ENCODE data around the gene ACAN.

Gene ACAN

GRCh38 chr15:88802250-88802990 lies 816 bp upstream of the ACAN start:
- FAIRE-seq, result no peak

- no peak for FAIRE-seq
These were observed 320 bp upstream of the ACAN start for GRCh38 chr15:88802991-88803240.

GRCh38 chr15:88803920-88804247 lies 648 bp downstream of the ACAN start:
- FAIRE-seq, result no peak

- FAIRE-seq, result no peak
These were observed 1.0 kb downstream of the ACAN start for GRCh38 chr15:88804257-88804656.

GRCh38 chr15:88805031-88805780 lies 2.0 kb downstream of the ACAN start:
- FAIRE-seq, result no peak

GRCh38 chr15:88810446-88810845 lies 7.2 kb downstream of the ACAN start:
- FAIRE-seq, result no peak

GRCh38 chr15:88812133-88812532 lies 8.9 kb downstream of the ACAN start:
- FAIRE-seq, result no peak

- no peak for FAIRE-seq
These were observed 10.7 kb downstream of the ACAN start for GRCh38 chr15:88813960-88814359.

- no peak for FAIRE-seq
These were observed 11.2 kb downstream of the ACAN start for GRCh38 chr15:88814393-88814792.

GRCh38 chr15:88818920-88819319 lies 15.7 kb downstream of the ACAN start:
- no peak for FAIRE-seq

GRCh38 chr15:88821993-88822392 lies 18.8 kb downstream of the ACAN start:
- FAIRE-seq, result no peak

GRCh38 chr15:88828791-88829190 lies 25.6 kb downstream of the ACAN start:
- FAIRE-seq, result no peak

- no peak for FAIRE-seq
These were observed 26.8 kb downstream of the ACAN start for GRCh38 chr15:88830016-88830415.

GRCh38 chr15:88832820-88833730 lies 29.8 kb downstream of the ACAN start:
- FAIRE-seq, result no peak

- FAIRE-seq, result no peak
These were observed 30.5 kb downstream of the ACAN start for GRCh38 chr15:88833731-88834100.

- no peak for FAIRE-seq
These were observed 31.1 kb downstream of the ACAN start for GRCh38 chr15:88834211-88834812.

GRCh38 chr15:88835119-88835518 lies 31.9 kb downstream of the ACAN start:
- no peak for FAIRE-seq

GRCh38 chr15:88835646-88836045 lies 32.4 kb downstream of the ACAN start:
- no peak for FAIRE-seq

- no peak for FAIRE-seq
These were observed 35.4 kb downstream of the ACAN start for GRCh38 chr15:88838667-88839066.

- FAIRE-seq, result no peak
These were observed 35.9 kb downstream of the ACAN start for GRCh38 chr15:88839146-88839545.

GRCh38 chr15:88839961-88840360 lies 36.7 kb downstream of the ACAN start:
- FAIRE-seq, result no peak

- no peak for FAIRE-seq
These were observed 38.0 kb downstream of the ACAN start for GRCh38 chr15:88841236-88841635.

GRCh38 chr15:88842156-88842555 lies 38.9 kb downstream of the ACAN start:
- FAIRE-seq, result no peak

GRCh38 chr15:88843334-88843733 lies 40.1 kb downstream of the ACAN start:
- no peak for FAIRE-seq
